NOMO-1 treated with DMSO at 0.1 percent for 48 hours (cell line): ENCODE results near the gene CCL18.
A peak's percentile ranks its signal among the peaks of the same experiment; 100 is the strongest.
"Not testable (repeated sequence)": the region's sequence is repeated elsewhere in the genome, so short reads cannot be mapped to it uniquely, and the experiment has no call there.

Experiments
- DNase-seq: peaks from one replicate; lab custom pipeline; 2025; ENCODE audit not compliant: unreplicated experiment; lab: John Stamatoyannopoulos, UW

The CCL18 gene

GRCh38 chr17:36070427-36070826 lies 6.4 kb downstream of the CCL18 start:
- no peak for DNase-seq

GRCh38 chr17:36071751-36072150 lies 7.7 kb downstream of the CCL18 start:
- no peak for DNase-seq

GRCh38 chr17:36072431-36073121 lies 8.5 kb downstream of the CCL18 start:
- DNase-seq, result peak; percentile 53

- no peak for DNase-seq
These were observed 10.3 kb downstream of the CCL18 start for GRCh38 chr17:36074365-36074764.

- peak; percentile 22 for DNase-seq
These were observed 17.8 kb downstream of the CCL18 start for GRCh38 chr17:36081681-36082471.

- DNase-seq, result peak; percentile 99
These were observed 18.5 kb downstream of the CCL18 start for GRCh38 chr17:36082482-36083120.

GRCh38 chr17:36083691-36084090 lies 19.6 kb downstream of the CCL18 start:
- peak; percentile 70 for DNase-seq

- peak; percentile 82 for DNase-seq
These were observed 21.7 kb downstream of the CCL18 start for GRCh38 chr17:36085765-36086164.

GRCh38 chr17:36086791-36087190 lies 22.7 kb downstream of the CCL18 start:
- no peak for DNase-seq

GRCh38 chr17:36087471-36087870 lies 23.4 kb downstream of the CCL18 start:
- not testable (repeated sequence) for DNase-seq

- DNase-seq, result not testable (repeated sequence)
These were observed 24.0 kb downstream of the CCL18 start for GRCh38 chr17:36087897-36088572.

GRCh38 chr17:36088670-36089338 lies 24.7 kb downstream of the CCL18 start:
- DNase-seq, result no peak

GRCh38 chr17:36089339-36089865 lies 25.3 kb downstream of the CCL18 start:
- no peak for DNase-seq

- DNase-seq, result peak; percentile 94
These were observed 26.1 kb downstream of the CCL18 start, which contains the start of gene CCL3 for GRCh38 chr17:36089888-36090836. TSS of gene CCL3 (minus strand) at chr17:36090143. CDS start at chr17:36090058, 85 bp downstream.

- no peak for DNase-seq
These were observed 28.2 kb downstream of the CCL18 start for GRCh38 chr17:36092230-36092629.

- DNase-seq, result not testable (repeated sequence)
These were observed 28.6 kb downstream of the CCL18 start for GRCh38 chr17:36092715-36093114.

- no peak for DNase-seq
These were observed 30.2 kb downstream of the CCL18 start for GRCh38 chr17:36094232-36094631.

- no peak for DNase-seq
These were observed 30.7 kb downstream of the CCL18 start for GRCh38 chr17:36094746-36095145.

GRCh38 chr17:36095992-36096391 lies 31.9 kb downstream of the CCL18 start:
- peak; percentile 27 for DNase-seq
